ENCODE data around the gene MAPK8. TPM values are rescaled to one million over a fixed set of nuclear protein-coding genes. Genes with fewer than 3 reads are reported as not detected.
"Not testable (repeated sequence)": the region's sequence is repeated elsewhere in the genome, so short reads cannot be mapped to it uniquely, and the experiment has no call there.

Gene MAPK8
- total and polyA plus RNA-seq, 8 donors: 1.2 to 85.0 (median 22.3) TPM

DNA sequence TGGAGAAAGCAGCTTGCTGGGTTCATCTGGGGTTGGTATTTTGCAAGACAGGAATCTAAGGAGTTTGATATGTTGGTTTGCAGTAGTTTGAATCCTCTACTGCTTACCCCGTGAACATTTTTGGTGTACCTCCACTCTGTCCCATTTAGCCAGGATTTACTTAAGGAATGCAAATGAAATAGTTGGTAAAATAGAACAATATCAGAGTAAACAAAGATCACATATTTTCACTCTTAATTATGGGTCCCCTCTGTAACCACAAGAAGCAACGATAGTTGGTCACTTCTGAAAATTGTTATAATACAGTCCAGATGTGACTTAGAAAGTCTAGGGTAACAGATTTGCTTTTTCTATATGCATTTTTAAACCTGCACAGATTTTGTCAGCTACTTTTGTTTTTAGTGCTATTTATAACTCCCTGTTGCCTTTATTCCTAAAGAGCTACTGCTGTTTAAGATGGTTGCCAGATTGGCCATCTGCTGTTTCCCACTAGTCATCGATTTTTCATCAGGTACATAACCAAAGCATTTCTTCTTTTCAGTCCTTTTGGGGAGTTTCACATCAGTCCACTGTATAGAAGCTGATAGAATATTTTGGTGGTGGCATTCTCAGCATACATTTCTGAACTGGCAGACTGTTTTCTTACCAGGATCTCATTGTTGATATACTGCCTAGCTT lies 37.6 kb downstream of the MAPK8 start:
- no peak for TF ChIP-seq POLR2A (IDR thresholded peaks at IDR 0.05)
- no peak for TF ChIP-seq EP300 (IDR thresholded peaks at IDR 0.05)
- no peak for TF ChIP-seq POLR2AphosphoS5 (IDR thresholded peaks at IDR 0.05)
- TF ChIP-seq, protein P1, sequence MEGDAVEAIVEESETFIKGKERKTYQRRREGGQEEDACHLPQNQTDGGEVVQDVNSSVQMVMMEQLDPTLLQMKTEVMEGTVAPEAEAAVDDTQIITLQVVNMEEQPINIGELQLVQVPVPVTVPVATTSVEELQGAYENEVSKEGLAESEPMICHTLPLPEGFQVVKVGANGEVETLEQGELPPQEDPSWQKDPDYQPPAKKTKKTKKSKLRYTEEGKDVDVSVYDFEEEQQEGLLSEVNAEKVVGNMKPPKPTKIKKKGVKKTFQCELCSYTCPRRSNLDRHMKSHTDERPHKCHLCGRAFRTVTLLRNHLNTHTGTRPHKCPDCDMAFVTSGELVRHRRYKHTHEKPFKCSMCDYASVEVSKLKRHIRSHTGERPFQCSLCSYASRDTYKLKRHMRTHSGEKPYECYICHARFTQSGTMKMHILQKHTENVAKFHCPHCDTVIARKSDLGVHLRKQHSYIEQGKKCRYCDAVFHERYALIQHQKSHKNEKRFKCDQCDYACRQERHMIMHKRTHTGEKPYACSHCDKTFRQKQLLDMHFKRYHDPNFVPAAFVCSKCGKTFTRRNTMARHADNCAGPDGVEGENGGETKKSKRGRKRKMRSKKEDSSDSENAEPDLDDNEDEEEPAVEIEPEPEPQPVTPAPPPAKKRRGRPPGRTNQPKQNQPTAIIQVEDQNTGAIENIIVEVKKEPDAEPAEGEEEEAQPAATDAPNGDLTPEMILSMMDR (IDR thresholded peaks at IDR 0.05): no peak
- H3K4me1 ChIP-seq: peaks cover 0 to 18% (median 5%) of the 10 kb centered on the region in 4 donors
- no peak overlapping the region for H3K4me3 ChIP-seq
- intact Hi-C loops (cut with DNase I; ENCODE audit: low total_unique reads): no loop called here
- DNase-seq: no peak
- peaks cover 0 to 21% (median 9%) of the 10 kb centered on the region in 4 donors for H3K9me3 ChIP-seq
- no peaks in the 10 kb centered on the region for H3K27me3 ChIP-seq
- no peaks in the 10 kb centered on the region for H3K36me3 ChIP-seq
- WGBS, 5 donors: 53 to 77% (median 69%) methylated on average over 3 of the region's 3 CpGs
- H3K27ac ChIP-seq: no peak overlapping the region

DNA sequence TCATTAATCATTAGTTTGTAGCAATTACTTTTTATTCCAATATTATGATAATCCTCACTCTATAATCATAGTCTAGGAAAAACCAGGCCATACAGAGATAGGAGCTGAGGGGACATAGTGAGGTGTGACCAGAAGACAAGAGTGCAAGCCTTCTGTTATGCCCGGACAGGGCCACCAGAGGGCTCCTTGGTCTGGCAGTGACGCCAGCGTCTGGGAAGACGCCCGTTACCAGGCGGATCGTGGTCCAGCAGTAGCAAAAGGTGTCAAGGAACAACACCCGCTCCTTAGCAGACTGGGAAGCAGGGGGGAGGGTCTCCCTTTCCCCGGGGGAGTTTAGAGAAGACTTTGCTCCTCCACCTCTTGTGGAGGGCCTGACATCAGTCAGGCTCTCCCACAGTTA lies 39.8 kb downstream of the MAPK8 start:
- WGBS, 5 donors: 93 to 98% (median 96%) methylated on average over 9 of the region's 9 CpGs
- intact Hi-C loops (cut with DNase I; ENCODE audit: low total_unique reads); H3K4me3 ChIP-seq; H3K27me3 ChIP-seq; DNase-seq; H3K27ac ChIP-seq; H3K36me3 ChIP-seq: not testable (repeated sequence)
- H3K9me3 ChIP-seq: peaks cover 0 to 21% (median 9%) of the 10 kb centered on the region in 4 donors
- peaks cover 0 to 18% (median 5%) of the 10 kb centered on the region in 4 donors for H3K4me1 ChIP-seq

DNA sequence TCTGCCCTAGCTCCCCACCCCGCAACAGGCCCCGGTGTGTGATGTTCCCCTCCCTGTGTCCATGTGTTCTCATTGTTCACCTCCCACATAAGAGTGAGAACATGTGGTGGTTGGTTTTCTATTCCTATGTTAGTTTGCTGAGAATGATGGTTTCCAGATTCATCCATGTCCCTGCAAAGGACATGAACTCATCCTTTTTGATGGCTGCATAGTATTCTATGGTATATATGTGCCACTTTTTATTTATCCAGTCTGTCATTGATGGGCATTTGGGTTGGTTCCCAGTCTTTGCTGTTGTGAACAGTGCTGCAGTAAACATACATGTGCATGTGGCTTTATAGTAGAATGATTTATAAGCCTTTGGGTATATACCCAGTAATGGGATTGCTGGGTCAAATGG lies 41.1 kb downstream of the MAPK8 start:
- H3K27me3 ChIP-seq; intact Hi-C loops (cut with DNase I; ENCODE audit: low total_unique reads); H3K36me3 ChIP-seq; H3K4me3 ChIP-seq; DNase-seq; H3K27ac ChIP-seq: not testable (repeated sequence)
- Histone ChIP-seq H3K4me1 (peaks cover 0 to 18% (median 5%) of the 10 kb centered on the region in 4 donors), H3K9me3 (peaks cover 0 to 21% (median 9%) of the 10 kb centered on the region in 4 donors)
- WGBS, 5 donors: 93 to 100% (median 98%) methylated on average over 2 of the region's 2 CpGs

DNA sequence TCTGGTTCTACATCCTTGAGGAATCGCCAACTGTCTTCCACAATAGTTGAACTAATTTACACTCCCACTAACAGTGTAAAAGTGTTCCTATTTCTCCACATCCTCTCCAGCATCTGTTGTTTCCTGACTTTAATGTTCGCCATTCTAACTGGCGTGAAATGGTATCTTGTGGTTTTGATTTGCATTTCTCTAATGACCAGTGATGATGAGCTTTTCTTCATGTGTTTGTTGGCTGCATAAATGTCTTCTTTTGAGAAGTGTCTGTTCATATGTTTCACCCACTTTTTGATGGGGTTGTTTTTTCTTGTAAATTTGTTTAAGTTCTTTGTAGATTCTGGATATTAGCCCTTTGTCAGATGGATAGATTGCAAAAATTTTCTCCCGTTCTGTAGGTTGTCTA lies 41.5 kb downstream of the MAPK8 start:
- H3K27ac ChIP-seq; H3K27me3 ChIP-seq; H3K4me3 ChIP-seq; H3K36me3 ChIP-seq; DNase-seq; intact Hi-C loops (cut with DNase I; ENCODE audit: low total_unique reads): not testable (repeated sequence)
- WGBS, 5 donors: 94 to 98% (median 97%) methylated on average over 4 of the region's 4 CpGs
- H3K4me1 ChIP-seq: peaks cover 0 to 17% (median 5%) of the 10 kb centered on the region in 4 donors
- peaks cover 0 to 21% (median 9%) of the 10 kb centered on the region in 4 donors for H3K9me3 ChIP-seq

DNA sequence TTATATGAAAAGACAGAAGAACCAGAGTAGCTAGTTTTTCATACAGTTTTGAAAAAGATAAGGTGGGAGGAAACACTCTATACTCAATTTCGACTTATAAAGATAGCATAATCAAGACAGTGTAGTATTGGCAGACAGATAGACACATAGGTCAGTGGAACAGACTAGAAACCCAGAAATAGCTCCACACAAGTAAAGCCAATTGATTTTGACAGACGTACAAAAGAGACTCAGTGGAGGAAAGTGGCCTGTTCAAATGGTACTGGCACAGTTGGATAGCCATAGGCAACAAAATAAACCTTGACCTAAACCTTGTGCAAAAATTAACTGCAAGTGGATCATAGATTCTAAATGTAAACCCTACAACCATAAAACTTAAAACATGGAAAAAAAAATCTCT lies 46.8 kb downstream of the MAPK8 start:
- Histone ChIP-seq H3K4me1 (no peaks in the 10 kb centered on the region), H3K36me3 (no peaks in the 10 kb centered on the region), H3K27ac (no peak overlapping the region), H3K27me3 (no peaks in the 10 kb centered on the region), H3K4me3 (no peak overlapping the region), H3K9me3 (peaks cover 0 to 8% (median 3%) of the 10 kb centered on the region in 4 donors)
- TF ChIP-seq EP300 (IDR thresholded peaks at IDR 0.05) (no peak), POLR2A (IDR thresholded peaks at IDR 0.05) (no peak), POLR2AphosphoS5 (IDR thresholded peaks at IDR 0.05) (no peak)
- TF ChIP-seq, protein P1 (IDR thresholded peaks at IDR 0.05): no peak
- intact Hi-C loops (cut with DNase I; ENCODE audit: low total_unique reads): no loop called here
- DNase-seq: no peak
- WGBS, 5 donors: 81 to 93% (median 86%) methylated on average over 2 of the region's 2 CpGs

DNA sequence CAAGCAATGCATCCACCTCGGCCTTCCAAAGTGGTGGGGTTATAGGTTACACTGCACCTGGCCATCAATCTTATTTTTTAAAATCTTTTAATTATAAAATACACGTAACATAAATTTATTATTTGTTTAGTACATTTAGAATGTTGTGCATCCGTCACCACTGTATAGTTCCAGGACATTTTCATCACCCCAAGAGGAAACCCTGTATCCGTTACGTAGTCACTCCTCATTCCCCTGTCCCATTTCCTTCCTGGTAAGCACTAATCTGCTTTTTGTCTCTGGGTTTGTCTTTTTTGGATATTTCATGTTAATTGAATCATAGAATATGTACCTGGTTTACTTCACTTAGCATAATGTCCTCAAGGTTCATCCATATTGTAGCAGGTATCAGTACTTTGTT lies 51.2 kb downstream of the MAPK8 start:
- Histone ChIP-seq H3K27me3 (no peaks in the 10 kb centered on the region), H3K27ac (no peak overlapping the region), H3K9me3 (no peaks in the 10 kb centered on the region), H3K4me3 (no peak overlapping the region), H3K36me3 (no peaks in the 10 kb centered on the region), H3K4me1 (peaks cover 0 to 21% (median 9%) of the 10 kb centered on the region in 4 donors)
- WGBS, 5 donors: 92 to 97% (median 94%) methylated on average over 5 of the region's 5 CpGs
- intact Hi-C loops (cut with DNase I; ENCODE audit: low total_unique reads): no loop called here
- TF ChIP-seq POLR2A (IDR thresholded peaks at IDR 0.05): no peak
- TF ChIP-seq EP300 (IDR thresholded peaks at IDR 0.05): no peak
- no peak for DNase-seq
